ENCODE data around the gene SPON2.

SPON2 gene

GRCh38 chr4:1216076-1216614, 43.8 kb upstream of the SPON2 start:
- H3K27ac ChIP-seq = peak overlapping the region in 8 of 11 experiments; percentile 85 to 95 (median 90); a peak in 17 of 22 replicates
- H3K9ac ChIP-seq = peak overlapping the region in 8 of 11 experiments; percentile 70 to 84 (median 79); a peak in 15 of 22 replicates
- no peaks in the 10 kb centered on the region for H3K9me3 ChIP-seq (replicated peaks in 1 of 11)
- H3K4me2 ChIP-seq = peak overlapping the region; percentile 88 to 99 (median 96)
- H3K27me3 ChIP-seq = peaks cover 0 to 6% (median 0%) of the 10 kb centered on the region in 11 experiments; a peak in 4 of 22 replicates
- H3K4me3 ChIP-seq = peak overlapping the region in 7 of 10 experiments; percentile 13 to 60 (median 49); a peak in 9 of 20 replicates
- peaks cover 50 to 63% (median 57%) of the 10 kb centered on the region in 11 experiments for H3K36me3 ChIP-seq
- no peak for TF ChIP-seq Cebpa-rat (IDR thresholded peaks at IDR 0.05)
- peaks cover 62 to 98% (median 89%) of the 10 kb centered on the region in 10 experiments for H3K4me1 ChIP-seq
- H4K20me1 ChIP-seq = peaks cover 64 to 100% (median 95%) of the 10 kb centered on the region in 11 experiments

GRCh38 chr4:1215141-1216075, 43.0 kb upstream of the SPON2 start:
- no peak for TF ChIP-seq Cebpa-rat (IDR thresholded peaks at IDR 0.05)
- Histone ChIP-seq H3K36me3 (peaks cover 55 to 64% (median 61%) of the 10 kb centered on the region in 11 experiments), H3K4me1 (peaks cover 63 to 98% (median 89%) of the 10 kb centered on the region in 10 experiments)

GRCh38 chr4:1214101-1215095, 42.0 kb upstream of the SPON2 start:
- no peak for TF ChIP-seq Cebpa-rat (IDR thresholded peaks at IDR 0.05)
- Histone ChIP-seq H3K27ac (peak overlapping the region in 4 of 11 experiments; percentile 13 to 41 (median 21); a peak in 5 of 22 replicates), H4K20me1 (peaks cover 58 to 99% (median 93%) of the 10 kb centered on the region in 11 experiments), H3K9me3 (replicated peaks in 1 of 11) (no peaks in the 10 kb centered on the region), H3K27me3 (no peaks in the 10 kb centered on the region), H3K4me2 (peak overlapping the region in 10 of 11 experiments; percentile 88 to 99 (median 96); a peak in 18 of 22 replicates), H3K36me3 (peaks cover 55 to 66% (median 63%) of the 10 kb centered on the region in 11 experiments), H3K4me3 (no peak overlapping the region; a peak in 1 of 20 replicates), H3K4me1 (peaks cover 62 to 98% (median 89%) of the 10 kb centered on the region in 10 experiments), H3K9ac (peak overlapping the region in 7 of 11 experiments; percentile 14 to 84 (median 55); a peak in 13 of 22 replicates)

More at GRCh38 chr4:1215141-1216075, 43.0 kb upstream of the SPON2 start:
- H3K27me3 ChIP-seq = peaks cover 0 to 2% (median 0%) of the 10 kb centered on the region in 11 experiments; a peak in 2 of 22 replicates
- H3K9ac ChIP-seq = peak overlapping the region in 7 of 11 experiments; percentile 27 to 84 (median 80); a peak in 9 of 22 replicates
- H3K4me2 ChIP-seq = peak overlapping the region; percentile 88 to 99 (median 96)
- H3K9me3 ChIP-seq (replicated peaks in 1 of 11) = no peaks in the 10 kb centered on the region
- H4K20me1 ChIP-seq = peaks cover 64 to 100% (median 95%) of the 10 kb centered on the region in 11 experiments
- peak overlapping the region in 6 of 11 experiments; percentile 85 to 95 (median 91); a peak in 10 of 22 replicates for H3K27ac ChIP-seq
- peak overlapping the region in 4 of 10 experiments; percentile 13 to 49 (median 21); a peak in 4 of 20 replicates for H3K4me3 ChIP-seq

- H3K4me1 ChIP-seq = peaks cover 63 to 98% (median 90%) of the 10 kb centered on the region in 10 experiments
- peak overlapping the region in 7 of 11 experiments; percentile 14 to 84 (median 55); a peak in 9 of 22 replicates for H3K9ac ChIP-seq
- no peaks in the 10 kb centered on the region for H3K27me3 ChIP-seq
- TF ChIP-seq Cebpa-rat (IDR thresholded peaks at IDR 0.05) = no peak
- H4K20me1 ChIP-seq = peaks cover 61 to 100% (median 93%) of the 10 kb centered on the region in 11 experiments
- no peaks in the 10 kb centered on the region for H3K9me3 ChIP-seq (replicated peaks in 1 of 11)
- H3K27ac ChIP-seq = peak overlapping the region in 4 of 11 experiments; percentile 13 to 41 (median 21); a peak in 6 of 22 replicates
- H3K4me3 ChIP-seq = no peak overlapping the region
- H3K36me3 ChIP-seq = peaks cover 55 to 70% (median 63%) of the 10 kb centered on the region in 11 experiments
- H3K4me2 ChIP-seq = peak overlapping the region in 9 of 11 experiments; percentile 88 to 99 (median 96); a peak in 17 of 22 replicates
Observed at GRCh38 chr4:1213336-1213995, 41.1 kb upstream of the SPON2 start.

- Histone ChIP-seq H3K36me3 (peaks cover 55 to 70% (median 63%) of the 10 kb centered on the region in 11 experiments), H3K4me1 (peaks cover 63 to 98% (median 90%) of the 10 kb centered on the region in 10 experiments), H3K27me3 (no peaks in the 10 kb centered on the region), H4K20me1 (peaks cover 63 to 100% (median 93%) of the 10 kb centered on the region in 11 experiments), H3K4me2 (peak overlapping the region in 9 of 11 experiments; percentile 88 to 99 (median 96); a peak in 15 of 22 replicates), H3K4me3 (no peak overlapping the region), H3K9me3 (replicated peaks in 1 of 11) (no peaks in the 10 kb centered on the region), H3K9ac (peak overlapping the region in 5 of 11 experiments; percentile 19 to 63 (median 34); a peak in 2 of 22 replicates), H3K27ac (peak overlapping the region in 2 of 11 experiments; percentile 6 to 41; a peak in 2 of 22 replicates)
- TF ChIP-seq Cebpa-rat (IDR thresholded peaks at IDR 0.05) = no peak
Observed at GRCh38 chr4:1212546-1213335, 40.4 kb upstream of the SPON2 start.

DNA sequence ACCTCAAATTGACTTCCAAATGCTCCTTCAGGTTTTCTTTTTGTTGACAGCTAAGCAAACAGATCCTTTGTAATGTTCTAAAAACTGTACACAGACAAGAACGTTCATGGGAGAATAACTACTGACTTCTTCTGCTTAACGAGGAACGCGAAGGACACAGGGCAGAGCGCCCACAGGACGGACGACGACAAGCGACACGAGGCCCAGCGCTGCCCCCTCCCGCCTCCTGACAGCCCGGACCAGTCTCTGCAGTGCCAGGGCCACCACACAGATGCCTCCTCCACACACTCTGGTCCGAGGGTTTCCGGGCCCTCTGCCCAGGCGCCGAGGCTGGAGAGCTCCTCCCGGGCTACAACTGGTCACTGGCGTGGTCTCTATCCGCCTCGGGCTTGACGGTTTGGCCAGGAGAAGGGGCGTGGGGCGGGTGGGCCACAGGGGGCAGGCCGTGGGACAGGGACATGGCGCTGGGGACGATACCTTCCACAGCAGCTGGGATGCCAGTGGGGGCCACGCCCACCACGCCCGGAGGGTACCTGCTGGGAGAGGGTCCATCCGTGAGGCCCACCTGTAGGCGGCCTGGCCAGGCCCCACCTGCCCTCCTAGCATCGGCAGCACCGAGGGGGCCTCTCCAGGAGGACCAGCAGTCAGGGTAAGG, 39.6 kb upstream of the SPON2 start:
- no peak overlapping the region for H3K27ac ChIP-seq

More for the DNA sequence above, 39.6 kb upstream of the SPON2 start:
- Histone ChIP-seq H3K36me3 (peaks cover 55 to 70% (median 63%) of the 10 kb centered on the region in 11 experiments), H3K9me3 (replicated peaks in 1 of 11) (no peaks in the 10 kb centered on the region), H3K4me3 (no peak overlapping the region), H3K4me1 (peaks cover 57 to 98% (median 88%) of the 10 kb centered on the region in 10 experiments), H4K20me1 (peaks cover 63 to 100% (median 87%) of the 10 kb centered on the region in 11 experiments), H3K27me3 (no peaks in the 10 kb centered on the region), H3K9ac (no peak overlapping the region), H3K4me2 (0 out of 22 replicates have a peak overlapping the region, but pooled peaks of 1 of the 11 experiments have one; percentile 90)
- TF ChIP-seq Cebpa-rat (IDR thresholded peaks at IDR 0.05) = no peak

Measured in BLaER1 treated with 17β-estradiol and CSF1 and Interleukin-3, amounts not matched to agents 10 nM and 100 nM (cell line).